ENCODE measurements around the gene SAP30BP. TPM values are rescaled to one million over a fixed set of nuclear protein-coding genes. Genes with fewer than 3 reads are reported as not detected.
A peak's percentile ranks its signal among the peaks of the same experiment; 100 is the strongest.

SAP30BP gene
- total RNA-seq, 1 donor from 2014 or later: 75.8 TPM

DNA sequence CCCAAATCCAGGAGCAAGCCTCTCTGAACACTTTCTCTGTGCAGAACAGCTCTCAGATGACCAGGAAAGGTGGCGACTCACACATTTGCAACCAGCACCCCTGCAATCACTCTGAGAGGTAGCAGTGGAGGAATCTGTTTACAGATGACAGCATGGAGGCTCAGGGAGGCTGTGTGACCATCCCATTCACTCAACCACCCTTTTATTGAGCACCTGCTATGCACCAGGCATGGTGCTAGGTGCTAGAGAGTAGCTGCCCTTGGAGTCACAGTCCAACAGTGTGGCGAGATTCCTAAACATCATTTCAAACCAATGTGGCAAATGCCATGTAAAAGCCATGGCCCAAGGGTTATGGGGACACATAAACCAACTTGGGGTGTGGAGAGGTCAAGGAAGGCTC is 52.6 kb downstream of the SAP30BP start:
- Histone ChIP-seq H2AFZ (replicated peaks) (no peak overlapping the region), H3K9me3 (ENCODE audit: low read depth) (no peaks in the 10 kb centered on the region), H3K79me2 (ENCODE audit: low read depth) (no peaks in the 10 kb centered on the region), H3K27ac (no peak overlapping the region), H3K4me1 (no peaks in the 10 kb centered on the region), H3K9ac (no peak overlapping the region), H3K4me3 (no peak overlapping the region), H3K36me3 (no peaks in the 10 kb centered on the region), H4K20me1 (ENCODE audit: low read depth) (no peaks in the 10 kb centered on the region), H3F3A (ENCODE audit: low read depth) (peaks cover 10% of the 10 kb centered on the region), H3K27me3 (peaks cover 44% of the 10 kb centered on the region), H3K4me2 (no peak overlapping the region)
- TF ChIP-seq EZH2 (IDR thresholded peaks at IDR 0.05) (no peak), EZH2phosphoT487 (IDR thresholded peaks at IDR 0.05) (no peak)
- TF ChIP-seq, protein P1, sequence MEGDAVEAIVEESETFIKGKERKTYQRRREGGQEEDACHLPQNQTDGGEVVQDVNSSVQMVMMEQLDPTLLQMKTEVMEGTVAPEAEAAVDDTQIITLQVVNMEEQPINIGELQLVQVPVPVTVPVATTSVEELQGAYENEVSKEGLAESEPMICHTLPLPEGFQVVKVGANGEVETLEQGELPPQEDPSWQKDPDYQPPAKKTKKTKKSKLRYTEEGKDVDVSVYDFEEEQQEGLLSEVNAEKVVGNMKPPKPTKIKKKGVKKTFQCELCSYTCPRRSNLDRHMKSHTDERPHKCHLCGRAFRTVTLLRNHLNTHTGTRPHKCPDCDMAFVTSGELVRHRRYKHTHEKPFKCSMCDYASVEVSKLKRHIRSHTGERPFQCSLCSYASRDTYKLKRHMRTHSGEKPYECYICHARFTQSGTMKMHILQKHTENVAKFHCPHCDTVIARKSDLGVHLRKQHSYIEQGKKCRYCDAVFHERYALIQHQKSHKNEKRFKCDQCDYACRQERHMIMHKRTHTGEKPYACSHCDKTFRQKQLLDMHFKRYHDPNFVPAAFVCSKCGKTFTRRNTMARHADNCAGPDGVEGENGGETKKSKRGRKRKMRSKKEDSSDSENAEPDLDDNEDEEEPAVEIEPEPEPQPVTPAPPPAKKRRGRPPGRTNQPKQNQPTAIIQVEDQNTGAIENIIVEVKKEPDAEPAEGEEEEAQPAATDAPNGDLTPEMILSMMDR (IDR thresholded peaks at IDR 0.05): no peak
- Mint-ChIP-seq H3K4me3 (no peak overlapping the region), H3K27ac (no peak overlapping the region), H3K36me3 (no peaks in the 10 kb centered on the region), H3K4me1 (peaks cover 2% of the 10 kb centered on the region), H3K27me3 (ENCODE audit: insufficient read depth, low read depth) (peaks cover 42% of the 10 kb centered on the region), H3K9me3 (no peaks in the 10 kb centered on the region)
- no peak for DNase-seq (ENCODE audit: low spot score)

DNA sequence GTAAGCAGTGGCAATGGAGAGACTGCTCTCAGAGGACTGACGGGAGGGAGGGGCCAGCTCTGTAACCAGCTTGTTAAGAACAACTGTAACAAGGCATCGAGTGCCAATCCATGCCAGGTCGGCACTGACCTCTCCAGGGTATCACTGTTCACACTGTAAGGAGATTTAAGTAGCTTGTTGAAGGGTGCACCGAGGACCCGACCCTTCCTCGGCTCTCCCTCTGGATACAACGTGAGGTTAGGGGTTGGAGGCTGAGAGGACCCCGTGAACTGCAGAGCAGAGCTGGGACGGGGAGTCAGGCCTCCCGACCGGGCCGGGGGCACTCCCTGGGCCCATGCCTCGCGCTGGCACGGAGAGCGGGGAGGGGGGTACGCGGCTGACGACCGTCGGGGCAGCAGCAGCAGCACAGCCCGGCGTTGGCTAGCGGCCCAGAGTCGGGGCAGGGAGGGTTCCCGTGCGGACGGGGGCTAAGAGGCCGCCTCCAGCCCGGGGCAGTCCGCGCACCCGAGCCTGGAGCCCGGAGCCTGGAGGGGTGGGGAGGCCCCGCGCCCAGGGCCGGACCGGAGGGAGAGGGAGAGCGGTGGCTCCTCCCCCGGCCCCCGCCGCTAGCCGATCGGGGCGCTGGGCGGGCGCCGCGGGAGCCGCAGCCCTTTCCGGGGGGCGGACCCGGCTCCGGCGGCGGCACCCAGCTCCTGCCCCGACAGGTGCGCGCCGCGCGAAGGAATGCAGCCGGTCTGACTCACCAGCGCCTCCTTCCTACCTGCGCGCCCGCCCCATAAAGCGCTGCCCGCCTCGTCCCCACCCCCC is 53.7 kb downstream of the SAP30BP start, which contains the start of gene ITGB4:
TSS of gene ITGB4 (plus strand) at position 804 of the 807 bp plus-strand sequence. CDS start 3,245 bp downstream, outside the sequence.
- Mint-ChIP-seq H3K27ac (no peak within 1 kb of the TSS), H3K4me1 (peaks cover 2% of the 10 kb centered on the region), H3K4me3 (peak within 1 kb of the TSS; percentile 77), H3K9me3 (no peaks in the 10 kb centered on the region), H3K27me3 (ENCODE audit: insufficient read depth, low read depth) (peaks cover 42% of the 10 kb centered on the region), H3K36me3 (no peaks in the 10 kb centered on the region)
- Histone ChIP-seq H3K9me3 (ENCODE audit: low read depth) (no peaks in the 10 kb centered on the region), H3K4me1 (no peaks in the 10 kb centered on the region), H3F3A (ENCODE audit: low read depth) (peaks cover 10% of the 10 kb centered on the region), H3K27me3 (peaks cover 44% of the 10 kb centered on the region), H3K27ac (no peak within 1 kb of the TSS), H3K9ac (no peak within 1 kb of the TSS), H3K4me3 (peak within 1 kb of the TSS; percentile 56), H4K20me1 (ENCODE audit: low read depth) (no peaks in the 10 kb centered on the region), H3K79me2 (ENCODE audit: low read depth) (no peaks in the 10 kb centered on the region), H2AFZ (replicated peaks) (peak within 1 kb of the TSS; percentile 78), H3K36me3 (no peaks in the 10 kb centered on the region), H3K4me2 (peak within 1 kb of the TSS; percentile 82)
- peak; percentile 80 for DNase-seq (ENCODE audit: low spot score)
- peak; percentile 70 for TF ChIP-seq EZH2phosphoT487 (IDR thresholded peaks at IDR 0.05)
- peak; percentile 83 for TF ChIP-seq EZH2 (IDR thresholded peaks at IDR 0.05)
- TF ChIP-seq, protein P1 (IDR thresholded peaks at IDR 0.05): peak; percentile 30

DNA sequence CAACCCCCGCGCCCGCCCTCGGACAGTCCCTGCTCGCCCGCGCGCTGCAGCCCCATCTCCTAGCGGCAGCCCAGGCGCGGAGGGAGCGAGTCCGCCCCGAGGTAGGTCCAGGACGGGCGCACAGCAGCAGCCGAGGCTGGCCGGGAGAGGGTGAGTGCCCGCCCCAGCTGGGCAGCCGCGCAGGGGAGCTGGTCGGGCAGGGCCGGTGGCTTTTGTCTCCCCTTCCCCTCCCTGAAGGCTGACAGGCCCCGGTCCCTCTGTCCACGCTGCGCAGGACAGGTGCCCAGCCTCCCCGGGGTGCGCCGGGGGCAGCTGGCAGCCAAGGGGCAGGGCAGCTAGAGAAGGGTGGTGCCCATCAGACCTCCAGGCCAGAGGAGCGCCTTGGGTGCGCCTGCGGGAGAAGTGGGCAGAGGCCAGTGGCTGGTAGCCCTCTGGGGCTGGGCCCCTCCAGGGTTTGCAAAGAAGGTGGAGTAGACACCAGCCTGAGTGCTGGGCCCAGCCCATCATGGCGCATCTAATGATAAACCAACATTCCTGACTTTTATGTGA is 54.4 kb downstream of the SAP30BP start:
- Mint-ChIP-seq H3K9me3 (no peaks in the 10 kb centered on the region), H3K27me3 (ENCODE audit: insufficient read depth, low read depth) (peaks cover 38% of the 10 kb centered on the region), H3K4me1 (peaks cover 2% of the 10 kb centered on the region), H3K36me3 (no peaks in the 10 kb centered on the region), H3K4me3 (peak overlapping the region; percentile 58), H3K27ac (no peak overlapping the region)
- no peak for DNase-seq (ENCODE audit: low spot score)
- H3K4me3 ChIP-seq: peak overlapping the region; percentile 56
- TF ChIP-seq EZH2phosphoT487 (IDR thresholded peaks at IDR 0.05) (no peak), EZH2 (IDR thresholded peaks at IDR 0.05) (no peak)
- TF ChIP-seq, protein P1 (IDR thresholded peaks at IDR 0.05): no peak
- H3K9me3 ChIP-seq (ENCODE audit: low read depth): no peaks in the 10 kb centered on the region
- peak overlapping the region; percentile 82 for H3K4me2 ChIP-seq
- H3K36me3 ChIP-seq: no peaks in the 10 kb centered on the region
- H3F3A ChIP-seq (ENCODE audit: low read depth): peaks cover 10% of the 10 kb centered on the region
- H3K4me1 ChIP-seq: no peaks in the 10 kb centered on the region
- H3K9ac ChIP-seq: no peak overlapping the region
- no peaks in the 10 kb centered on the region for H3K79me2 ChIP-seq (ENCODE audit: low read depth)
- no peaks in the 10 kb centered on the region for H4K20me1 ChIP-seq (ENCODE audit: low read depth)
- peaks cover 44% of the 10 kb centered on the region for H3K27me3 ChIP-seq
- H2AFZ ChIP-seq (replicated peaks): peak overlapping the region; percentile 78
- no peak overlapping the region for H3K27ac ChIP-seq

All from neural progenitor cell (in vitro differentiated cells).